HG03439 (cell line): ENCODE measurements around the gene TRMT10B.
"Not testable (repeated sequence)": the region's sequence is repeated elsewhere in the genome, so short reads cannot be mapped to it uniquely, and the experiment has no call there.

Experiments
- ATAC-seq: cut with Tn5 transposase; IDR thresholded peaks from one replicate; pipeline ENCODE4 v1.9.1; 2021; ENCODE audit warnings: mild to moderate bottlenecking, moderate library complexity; ENCODE audit not compliant: unreplicated experiment

TRMT10B gene

DNA sequence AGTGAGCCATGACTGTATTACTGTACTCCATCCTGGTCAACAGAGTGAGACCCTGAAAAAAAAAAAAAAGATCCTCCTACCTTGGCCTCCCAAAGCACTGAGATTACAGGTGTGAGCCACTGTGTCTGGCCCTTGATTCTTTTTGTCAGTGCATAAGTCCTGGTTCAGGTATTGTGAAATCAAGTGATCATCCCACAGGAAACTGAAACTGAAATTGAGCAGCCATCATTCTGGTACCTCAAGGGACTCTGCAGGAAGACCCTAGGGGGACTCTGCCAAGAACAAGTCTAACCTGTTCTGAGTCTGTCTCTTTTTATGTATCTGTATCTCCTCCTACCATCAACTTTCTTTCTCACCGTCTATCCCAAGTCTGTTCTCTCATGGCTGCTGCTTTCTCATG, 45.1 kb downstream of the TRMT10B start:
- no peak for ATAC-seq

DNA sequence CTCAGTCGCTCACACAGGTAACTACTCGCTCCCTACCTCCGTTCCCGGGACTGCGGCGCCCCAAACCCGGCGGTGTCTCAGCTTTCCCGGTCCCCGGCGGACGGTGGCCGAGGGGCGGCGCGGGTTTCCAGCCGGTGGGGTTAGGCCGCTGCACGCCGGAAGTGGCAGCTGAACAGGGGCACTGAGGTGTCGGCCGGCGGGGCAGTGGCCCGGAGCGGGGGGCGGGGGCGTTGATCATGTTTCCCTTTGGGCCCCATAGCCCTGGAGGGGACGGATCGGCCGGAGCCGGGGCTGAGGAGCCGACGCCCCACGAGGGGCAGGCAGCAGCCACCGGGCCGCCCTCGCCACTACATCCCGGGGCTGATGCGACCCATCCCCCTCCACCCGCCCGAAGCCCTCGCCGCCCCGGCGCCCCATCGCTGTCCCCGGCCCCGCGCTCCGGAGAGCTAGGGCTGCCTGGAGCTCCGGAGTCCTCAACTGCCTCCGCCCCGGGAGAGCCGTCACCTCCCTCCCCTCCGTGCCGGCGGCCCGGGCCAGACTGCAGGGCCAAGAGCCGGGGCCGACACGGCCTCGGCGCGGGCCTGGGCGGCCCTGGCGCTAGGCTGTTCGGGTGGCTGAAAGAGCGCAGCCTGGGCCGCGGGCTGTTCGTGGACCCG, 47.2 kb downstream of the TRMT10B start, which contains the start of gene DCAF10:
Gene DCAF10, plus strand, starts transcription at position 167 of the 656 bp plus-strand sequence. Its CDS starts 70 bp downstream, at position 237.
- peak; percentile 77 for ATAC-seq

GRCh38 chr9:37801287-37801850, 47.8 kb downstream of the TRMT10B start:
- ATAC-seq = peak; percentile 39

DNA sequence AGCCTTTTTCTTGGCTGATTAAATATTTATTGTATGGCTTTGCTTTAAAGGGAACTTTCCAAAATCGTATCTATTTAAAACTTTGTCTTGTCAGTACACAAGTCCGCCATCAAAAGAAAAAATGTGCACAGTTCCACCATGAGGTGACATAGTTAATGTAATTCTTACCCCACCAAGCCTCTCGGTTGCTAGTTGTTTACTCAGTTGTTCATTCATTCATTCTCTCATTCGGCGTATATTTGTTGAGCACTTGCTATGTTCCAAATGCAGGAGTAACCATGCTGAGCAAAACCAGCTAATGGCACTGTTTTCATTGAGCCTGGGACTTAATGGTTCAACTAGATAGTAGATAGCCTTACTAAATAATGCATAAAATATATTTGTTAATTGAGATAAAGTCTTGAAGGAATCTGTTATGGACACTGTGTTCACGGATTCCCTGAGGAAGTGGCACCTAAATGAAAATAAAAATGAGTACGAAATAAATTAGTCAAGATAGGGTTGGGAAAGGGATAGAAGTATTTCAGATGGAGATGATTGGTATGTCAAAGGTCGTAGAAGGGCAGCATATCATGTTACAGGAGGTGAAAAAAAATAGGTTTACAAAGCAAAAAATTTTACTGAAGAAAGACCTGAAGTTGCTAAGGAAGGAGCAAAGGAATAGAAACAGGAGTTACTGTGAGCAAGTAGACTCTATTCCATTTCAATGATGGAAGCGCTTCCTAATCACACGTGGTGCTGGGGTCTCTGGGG, 48.5 kb downstream of the TRMT10B start:
- no peak for ATAC-seq

- no peak for ATAC-seq
Measured at GRCh38 chr9:37806271-37806670, 52.7 kb downstream of the TRMT10B start.

DNA sequence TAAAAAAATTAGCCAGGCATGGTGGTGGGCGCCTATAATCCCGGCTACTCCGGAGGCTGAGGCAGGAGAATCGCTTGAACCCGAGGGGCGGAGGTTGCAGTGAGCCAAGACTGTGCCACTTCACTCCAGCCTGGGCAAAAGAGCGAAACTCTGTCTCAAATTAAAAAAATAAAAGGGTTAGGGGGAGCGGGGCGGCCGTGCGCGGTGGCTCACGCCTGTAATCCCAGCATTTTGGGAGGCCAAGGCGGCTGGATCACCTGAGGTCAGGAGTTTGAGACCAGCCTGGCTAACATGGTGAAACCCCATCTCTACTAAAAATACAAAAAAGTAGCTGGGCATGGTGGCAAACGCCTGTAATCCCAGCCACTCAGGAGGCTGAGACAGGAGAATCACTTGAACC, 56.1 kb downstream of the TRMT10B start:
- not testable (repeated sequence) for ATAC-seq

- no peak for ATAC-seq
Measured at GRCh38 chr9:37811906-37812476, 58.4 kb downstream of the TRMT10B start.

DNA sequence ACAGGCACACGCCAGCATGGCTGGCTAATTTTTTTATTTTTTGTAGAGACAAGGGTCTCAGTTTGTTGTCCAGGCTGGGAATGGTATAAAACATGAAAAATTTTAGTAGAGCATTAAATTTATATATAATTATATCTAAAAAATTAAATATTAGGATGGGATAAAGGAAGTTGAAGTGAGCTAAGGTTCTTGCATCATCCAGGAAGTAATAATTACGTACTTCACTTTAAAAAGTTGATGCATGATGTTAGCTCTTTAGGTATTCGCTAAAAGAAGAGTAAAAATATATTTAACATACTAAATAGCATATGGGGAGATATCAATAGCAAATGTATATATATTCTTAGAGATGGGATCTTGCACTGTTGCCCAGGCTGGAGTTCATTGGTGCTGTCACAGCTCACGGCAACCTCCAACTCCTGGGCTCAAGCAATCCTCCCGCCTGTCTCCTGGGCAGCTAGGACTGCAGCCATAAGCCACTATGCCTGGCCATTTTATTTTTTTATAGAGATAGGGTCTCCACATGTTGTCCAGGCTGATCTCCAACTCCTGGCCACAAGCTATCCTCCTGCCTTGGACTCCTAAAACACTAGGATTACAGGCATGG, 59.3 kb downstream of the TRMT10B start:
- no peak for ATAC-seq

DNA sequence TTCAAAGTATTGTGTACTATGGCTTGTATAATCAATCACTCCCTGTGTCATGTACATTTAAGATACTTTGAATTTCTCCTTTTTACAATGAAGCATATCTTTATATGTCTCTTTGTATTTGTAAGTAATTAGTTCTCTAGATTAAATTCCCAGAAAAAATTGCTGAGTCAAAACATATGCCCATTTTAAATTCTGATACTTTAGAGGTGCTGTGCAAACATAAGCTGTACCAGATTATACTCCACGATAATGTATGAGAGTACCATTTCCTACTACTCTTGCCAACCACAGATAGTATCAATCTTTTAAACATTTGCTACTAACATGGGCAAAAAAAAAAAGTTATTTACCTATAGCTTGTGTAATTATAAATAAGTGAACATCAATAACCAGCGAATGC, 65.2 kb downstream of the TRMT10B start:
- no peak for ATAC-seq

DNA sequence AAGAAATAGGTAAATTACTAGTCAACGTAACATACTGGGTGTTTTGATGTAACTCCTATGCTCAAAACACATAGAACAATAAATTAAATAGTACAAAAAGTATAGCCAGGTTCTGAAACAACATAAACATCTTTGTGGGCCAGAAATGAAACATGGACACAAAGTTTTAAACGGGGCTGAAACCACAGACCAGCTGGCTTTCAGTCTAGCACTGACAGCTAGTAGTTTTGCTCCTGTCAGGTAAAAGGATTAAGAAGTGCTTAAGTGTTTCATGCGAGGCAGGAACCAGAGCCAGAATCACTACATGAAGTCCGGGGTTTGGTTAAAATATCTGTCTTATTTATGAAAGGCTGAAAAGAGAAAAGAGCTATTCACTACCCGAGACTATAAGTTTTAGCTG, 66.5 kb downstream of the TRMT10B start:
- no peak for ATAC-seq

DNA sequence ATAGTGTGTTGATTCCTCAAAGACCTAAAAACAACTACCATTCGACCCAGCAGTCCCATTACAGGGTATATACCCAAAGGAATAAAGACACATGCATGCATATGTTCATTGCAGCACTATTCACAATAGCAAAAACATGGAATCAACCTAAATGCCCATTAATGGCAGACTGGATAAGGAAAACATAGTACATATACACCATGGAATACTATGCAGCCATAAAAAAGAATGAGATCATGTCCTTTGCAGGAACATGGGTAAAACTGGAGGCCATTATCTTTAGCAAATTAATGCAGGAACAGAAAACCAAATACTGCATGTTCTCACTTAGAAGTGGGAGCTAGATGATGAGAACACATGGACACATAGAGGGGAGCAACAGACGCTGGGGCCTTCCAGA, 71.6 kb downstream of the TRMT10B start:
- ATAC-seq = not testable (repeated sequence)

DNA sequence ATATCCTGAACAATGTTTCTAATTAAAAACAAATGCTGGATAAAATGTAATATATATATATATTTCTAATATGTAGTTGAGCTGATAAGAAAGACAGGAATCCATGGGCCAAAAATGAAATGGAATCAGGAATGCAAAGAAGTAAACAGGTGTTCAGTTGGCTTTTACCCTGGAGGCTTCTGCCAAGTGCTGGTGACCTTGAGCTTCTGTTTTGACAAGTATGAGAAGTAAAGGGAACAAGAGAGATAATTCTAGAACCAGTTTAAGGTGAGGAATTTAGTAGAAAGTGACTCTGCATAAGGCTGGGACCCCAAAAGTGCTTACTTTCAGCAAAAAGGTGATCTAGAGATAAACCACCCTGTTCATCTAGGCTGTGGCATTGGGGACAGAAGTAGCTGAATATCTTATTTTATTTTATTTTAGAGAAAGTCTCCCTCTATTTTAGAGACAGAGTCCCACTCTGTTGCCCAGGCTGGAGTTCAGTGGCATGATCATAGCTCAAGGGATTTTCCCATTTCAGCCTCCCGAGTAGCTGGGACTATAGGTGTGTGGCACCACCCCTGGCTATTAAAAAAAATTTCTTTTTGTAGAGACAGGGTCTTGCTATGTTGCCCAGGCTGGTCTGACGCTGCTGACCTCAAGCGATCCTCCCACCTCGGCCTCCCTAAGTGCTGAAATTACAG, 74.0 kb downstream of the TRMT10B start:
- ATAC-seq = no peak
